ENCODE results near the gene NDUFS1. TPM values are rescaled to one million over a fixed set of nuclear protein-coding genes. Genes with fewer than 3 reads are reported as not detected.
"Not testable (repeated sequence)": the region's sequence is repeated elsewhere in the genome, so short reads cannot be mapped to it uniquely, and the experiment has no call there.

Gene NDUFS1
- total and polyA plus RNA-seq, 2 of the 8 experiments (the other 6 are each of a cell fraction or from before 2014, with no cell fraction given): 42.1 to 97.0 TPM

GRCh38 chr2:206208900-206209299, 49.7 kb upstream of the NDUFS1 start:
- Histone ChIP-seq H3K23me2 (ENCODE audit: low read depth, low read length) (no peaks in the 10 kb centered on the region), H2BK120ac (replicated peaks; ENCODE audit: low read depth, low read length) (no peak overlapping the region), H2BK20ac (ENCODE audit: low read length) (no peak overlapping the region), H3K79me2 (ENCODE audit: control insufficient read depth in 1 of 2, insufficient read depth in 2 of 2, low read length in 2 of 2) (no peaks in the 10 kb centered on the region), H3K23ac (ENCODE audit: insufficient read length) (no peak overlapping the region), H3K4me1 (replicated peaks in 1 of 4; ENCODE audit: control insufficient read depth in 3 of 4, insufficient read depth in 4 of 4, low read length in 3 of 4) (peaks cover 2 to 16% (median 8%) of the 10 kb centered on the region in 4 experiments; a peak in 5 of 7 replicates), H3K4me3 (ENCODE audit: extremely low read depth in 1 of 4, insufficient read depth in 2 of 4, low read depth in 3 of 4, low read length in 4 of 4) (no peak overlapping the region), H3K27me3 (replicated peaks in 1 of 4; ENCODE audit: control insufficient read depth in 3 of 4, extremely low read depth in 1 of 4, insufficient read depth in 3 of 4, low read length in 3 of 4) (no peaks in the 10 kb centered on the region), H3K9ac (replicated peaks in 1 of 4; ENCODE audit: extremely low read depth in 1 of 4, low read depth in 3 of 4, low read length in 3 of 4) (no peak overlapping the region), H2AK5ac (ENCODE audit: low read depth, low read length) (no peak overlapping the region), H3K36me3 (ENCODE audit: control insufficient read depth in 2 of 4, insufficient read depth in 4 of 4, low read length in 3 of 4) (no peaks in the 10 kb centered on the region), H2BK12ac (ENCODE audit: low read depth, low read length) (no peak overlapping the region), H3K56ac (replicated peaks; ENCODE audit: insufficient read length, low read depth, low read length) (no peak overlapping the region), H3K79me1 (ENCODE audit: low read depth, low read length) (no peaks in the 10 kb centered on the region), H2BK5ac (ENCODE audit: low read depth, low read length) (no peak overlapping the region), H4K20me1 (replicated peaks in 1 of 2; ENCODE audit: control insufficient read depth in 1 of 2, insufficient read depth in 2 of 2, low read length in 2 of 2) (no peaks in the 10 kb centered on the region), H4K91ac (replicated peaks; ENCODE audit: insufficient read length, low read length) (no peak overlapping the region), H4K8ac (ENCODE audit: extremely low read depth, insufficient read depth, low read length) (no peak overlapping the region), H3K4ac (replicated peaks; ENCODE audit: insufficient read length, low read depth, low read length) (no peak overlapping the region), H3K27ac (ENCODE audit: low read depth, low read length) (no peak overlapping the region), H4K5ac (ENCODE audit: insufficient read length, low read depth, low read length) (no peak overlapping the region), H3K9me3 (ENCODE audit: insufficient read depth in 2 of 2, low read depth in 1 of 2, low read length in 1 of 2) (no peaks in the 10 kb centered on the region), H3K14ac (ENCODE audit: insufficient read length) (no peak overlapping the region), H3K18ac (ENCODE audit: extremely low read depth, low read length) (no peak overlapping the region), H3K4me2 (ENCODE audit: insufficient read depth in 1 of 2, low read depth in 2 of 2, low read length in 2 of 2) (no peak overlapping the region), H2AFZ (ENCODE audit: low read length) (no peak overlapping the region), H2BK15ac (ENCODE audit: low read length) (no peak overlapping the region)
- WGBS, 2 experiments (ENCODE audit: extremely low coverage in 1 of 2, insufficient coverage in 1 of 2, insufficient read length in 1 of 2, insufficient replicate concordance in 2 of 2, low coverage in 1 of 2, low lambda C conversion rate in 2 of 2, missing lambda C conversion rate in 1 of 2): 92% methylated on average over 7 of the region's 7 CpGs; no CpG with 5 or more reads in 1 of the 2 experiments
- DNase-seq (ENCODE audit: low read depth in 1 of 2, low spot score in 2 of 2) (no peak), FAIRE-seq (no peak)
- POLR2A ChIA-PET (ENCODE audit: partially characterized antibody): no interaction called here
- CTCF ChIA-PET (ENCODE audit: partially characterized antibody): no interaction called here
- TF ChIP-seq PHF8 (conservative IDR thresholded peaks at IDR 0.05; ENCODE audit: low read depth, low read length) (no peak), SP2 (IDR thresholded peaks at IDR 0.05; ENCODE audit: low read length) (no peak)

GRCh38 chr2:206207316-206207715, 48.1 kb upstream of the NDUFS1 start:
- H4K5ac ChIP-seq (ENCODE audit: insufficient read length, low read depth, low read length); H3K4me1 ChIP-seq (replicated peaks in 1 of 4; ENCODE audit: control insufficient read depth in 3 of 4, insufficient read depth in 4 of 4, low read length in 3 of 4); H3K9ac ChIP-seq (replicated peaks in 1 of 4; ENCODE audit: extremely low read depth in 1 of 4, low read depth in 3 of 4, low read length in 3 of 4); H2BK15ac ChIP-seq (ENCODE audit: low read length); H4K91ac ChIP-seq (replicated peaks; ENCODE audit: insufficient read length, low read length); H2BK120ac ChIP-seq (replicated peaks; ENCODE audit: low read depth, low read length); H3K56ac ChIP-seq (replicated peaks; ENCODE audit: insufficient read length, low read depth, low read length); H3K23ac ChIP-seq (ENCODE audit: insufficient read length); H3K23me2 ChIP-seq (ENCODE audit: low read depth, low read length); H3K79me2 ChIP-seq (ENCODE audit: control insufficient read depth in 1 of 2, insufficient read depth in 2 of 2, low read length in 2 of 2); H3K79me1 ChIP-seq (ENCODE audit: low read depth, low read length); H3K4me3 ChIP-seq (ENCODE audit: extremely low read depth in 1 of 4, insufficient read depth in 2 of 4, low read depth in 3 of 4, low read length in 4 of 4); H3K18ac ChIP-seq (ENCODE audit: extremely low read depth, low read length); H3K27ac ChIP-seq (ENCODE audit: low read depth, low read length); FAIRE-seq; H4K20me1 ChIP-seq (replicated peaks in 1 of 2; ENCODE audit: control insufficient read depth in 1 of 2, insufficient read depth in 2 of 2, low read length in 2 of 2); DNase-seq (ENCODE audit: low read depth in 1 of 2, low spot score in 2 of 2); H2BK12ac ChIP-seq (ENCODE audit: low read depth, low read length); H3K14ac ChIP-seq (ENCODE audit: insufficient read length); H2BK20ac ChIP-seq (ENCODE audit: low read length); H3K9me3 ChIP-seq (ENCODE audit: insufficient read depth in 2 of 2, low read depth in 1 of 2, low read length in 1 of 2); H3K4me2 ChIP-seq (ENCODE audit: insufficient read depth in 1 of 2, low read depth in 2 of 2, low read length in 2 of 2); H3K27me3 ChIP-seq (replicated peaks in 1 of 4; ENCODE audit: control insufficient read depth in 3 of 4, extremely low read depth in 1 of 4, insufficient read depth in 3 of 4, low read length in 3 of 4); H2BK5ac ChIP-seq (ENCODE audit: low read depth, low read length); H3K36me3 ChIP-seq (ENCODE audit: control insufficient read depth in 2 of 4, insufficient read depth in 4 of 4, low read length in 3 of 4); H4K8ac ChIP-seq (ENCODE audit: extremely low read depth, insufficient read depth, low read length); H2AFZ ChIP-seq (ENCODE audit: low read length); H3K4ac ChIP-seq (replicated peaks; ENCODE audit: insufficient read length, low read depth, low read length); H2AK5ac ChIP-seq (ENCODE audit: low read depth, low read length): not testable (repeated sequence)
- CTCF ChIA-PET (ENCODE audit: partially characterized antibody): interaction anchor here (0.9 kb wide), 1 partner anchor 43 kb away, joined by 3 read pairs; no protein-coding TSS in a partner anchor
- WGBS, 2 experiments (ENCODE audit: extremely low coverage in 1 of 2, insufficient coverage in 1 of 2, insufficient read length in 1 of 2, insufficient replicate concordance in 2 of 2, low coverage in 1 of 2, low lambda C conversion rate in 2 of 2, missing lambda C conversion rate in 1 of 2): 86% methylated on average over 2 of the region's 2 CpGs; no CpG with 5 or more reads in 1 of the 2 experiments
- POLR2A ChIA-PET (ENCODE audit: partially characterized antibody): interaction anchor here (0.7 kb wide), 1 partner anchor 38 kb away, joined by 3 read pairs; no protein-coding TSS in a partner anchor

All from H1 (cell line).